Midbrain (tissue), 1 donor: ENCODE results near the gene SHISA5.

Experiments
- DNase-seq: peaks from one replicate; lab custom pipeline; 2025; lab: John Stamatoyannopoulos, UW

SHISA5 gene

DNA sequence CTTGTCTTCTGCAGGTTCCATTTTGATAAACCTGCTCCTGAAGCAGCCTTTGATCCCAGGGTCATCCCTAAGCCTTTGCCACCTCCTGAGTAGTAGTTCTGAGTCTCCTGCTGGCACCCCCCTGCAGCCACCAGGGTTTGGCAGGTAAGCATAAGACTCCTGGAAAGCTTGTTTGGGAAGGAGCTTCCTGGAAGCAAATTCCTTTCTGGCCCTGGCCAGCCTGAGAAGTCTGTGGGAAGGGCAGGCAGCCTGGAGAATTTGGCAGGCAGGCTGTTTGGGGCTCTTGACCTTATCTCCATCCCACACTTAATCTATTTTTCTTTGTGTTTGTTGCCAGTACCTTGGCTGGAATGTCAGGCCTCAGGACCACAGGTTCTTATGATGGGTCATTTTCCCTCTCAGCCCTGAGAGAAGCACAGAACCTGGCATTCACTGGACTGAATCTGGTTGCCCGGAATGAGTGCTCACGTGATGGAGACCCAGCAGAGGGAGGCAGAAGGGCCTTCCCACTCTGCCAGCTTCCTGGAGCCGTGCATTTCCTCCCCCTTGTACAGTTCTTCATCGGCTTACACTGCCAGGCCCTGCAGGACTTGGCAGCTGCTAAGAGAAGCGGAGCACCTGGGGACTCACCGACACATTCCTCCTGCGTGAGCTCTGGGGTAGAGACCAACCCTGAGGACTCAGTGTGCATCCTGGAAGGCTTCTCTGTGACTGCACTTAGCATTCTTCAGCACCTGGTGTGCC lies 44.0 kb downstream of the SHISA5 start:
- no peak for DNase-seq

DNA sequence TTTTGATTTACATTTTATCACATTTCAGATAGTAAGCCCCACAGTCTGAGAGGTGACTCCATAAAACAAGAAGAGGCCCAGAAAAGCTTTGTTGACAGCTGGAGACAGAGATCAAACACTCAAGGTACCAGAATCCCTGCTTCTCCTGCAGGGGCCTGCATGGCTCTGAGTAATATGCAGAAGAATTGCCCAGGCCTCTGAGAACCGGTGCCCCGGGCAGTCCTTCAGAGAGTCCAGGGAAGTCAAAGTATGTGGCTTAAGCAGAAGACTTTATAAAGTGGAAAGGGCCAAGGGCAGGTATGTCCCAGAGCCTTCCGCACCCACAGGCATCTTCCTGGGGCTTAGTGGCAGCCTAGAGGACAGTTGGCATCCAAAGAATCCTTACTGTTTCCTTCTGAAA lies 44.6 kb downstream of the SHISA5 start:
- no peak for DNase-seq

DNA sequence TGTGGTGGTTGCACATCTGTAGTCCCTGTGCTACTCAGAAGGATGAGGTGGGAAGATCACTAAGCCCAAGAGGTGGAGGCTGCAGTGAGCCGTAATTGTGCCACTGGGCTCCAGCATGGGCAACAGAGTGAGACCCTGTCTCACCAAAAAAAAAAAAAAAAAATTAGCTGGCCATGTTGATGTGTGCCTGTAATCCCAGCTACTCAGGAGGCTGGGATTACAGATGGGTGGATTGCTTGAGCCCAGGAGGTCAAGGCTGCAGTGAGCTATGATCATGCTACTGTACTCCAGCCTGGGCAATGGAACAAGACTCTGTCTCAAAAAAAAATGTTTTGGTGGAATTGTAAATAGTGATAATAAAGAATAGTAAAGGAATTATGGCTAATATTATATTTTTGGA lies 47.5 kb downstream of the SHISA5 start:
- DNase-seq: no peak

DNA sequence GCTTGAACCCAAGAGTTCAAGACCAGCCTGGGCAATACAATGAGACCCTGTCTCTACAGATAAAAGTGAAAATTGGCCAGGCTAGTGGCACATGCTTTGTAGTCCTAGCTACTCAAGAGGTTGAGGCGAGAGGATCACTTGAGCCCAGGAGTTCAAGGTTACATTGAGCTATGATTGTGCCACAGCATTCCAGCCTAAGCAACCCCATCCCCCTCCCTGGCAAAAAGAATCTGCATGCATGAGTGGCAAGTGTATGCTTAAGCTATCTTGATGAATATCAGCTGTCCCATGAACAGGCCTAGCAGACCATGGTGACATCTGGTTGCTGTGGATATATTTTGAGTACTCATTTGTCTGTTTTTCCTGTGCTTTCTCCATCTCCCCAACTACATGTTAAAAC lies 52.7 kb downstream of the SHISA5 start:
- no peak for DNase-seq

DNA sequence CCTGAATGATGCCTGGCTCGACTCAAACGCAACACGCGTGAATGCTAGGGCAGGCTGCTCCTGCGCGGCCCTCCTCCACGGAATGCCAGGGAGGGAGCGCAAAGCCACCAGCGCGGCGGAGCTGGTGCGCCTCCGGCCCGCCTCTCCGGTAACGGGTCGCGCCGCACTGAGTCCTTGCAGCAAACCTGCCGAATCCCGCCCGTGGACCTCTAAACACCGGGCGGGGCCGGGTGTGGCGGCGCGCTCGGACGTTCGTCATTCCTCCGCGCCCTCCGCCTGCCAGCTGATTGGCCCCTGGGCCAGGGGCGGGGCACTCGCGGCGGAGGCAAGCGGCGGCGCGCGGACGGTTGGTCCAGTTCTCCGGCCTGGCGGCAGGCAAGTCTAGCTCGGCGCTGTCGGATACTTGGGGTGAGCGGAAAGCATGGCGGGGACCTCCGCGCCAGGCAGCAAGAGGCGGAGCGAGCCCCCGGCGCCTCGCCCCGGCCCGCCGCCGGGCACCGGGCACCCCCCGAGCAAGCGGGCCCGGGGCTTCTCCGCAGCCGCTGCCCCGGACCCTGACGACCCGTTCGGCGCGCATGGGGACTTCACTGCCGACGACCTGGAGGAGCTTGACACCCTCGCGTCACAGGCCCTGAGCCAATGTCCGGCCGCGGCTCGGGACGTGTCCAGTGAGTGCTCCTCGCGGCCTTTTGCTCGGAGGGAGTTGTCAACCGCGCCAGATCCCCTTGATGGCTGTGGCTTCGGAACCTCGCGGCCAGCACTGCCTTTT lies 57.4 kb downstream of the SHISA5 start, which contains the start of gene ATRIP:
Gene ATRIP (plus strand): TSS at position 313 of the 769 bp plus-strand sequence. CDS start 109 bp downstream, at position 422.
- DNase-seq: peak; percentile 93

DNA sequence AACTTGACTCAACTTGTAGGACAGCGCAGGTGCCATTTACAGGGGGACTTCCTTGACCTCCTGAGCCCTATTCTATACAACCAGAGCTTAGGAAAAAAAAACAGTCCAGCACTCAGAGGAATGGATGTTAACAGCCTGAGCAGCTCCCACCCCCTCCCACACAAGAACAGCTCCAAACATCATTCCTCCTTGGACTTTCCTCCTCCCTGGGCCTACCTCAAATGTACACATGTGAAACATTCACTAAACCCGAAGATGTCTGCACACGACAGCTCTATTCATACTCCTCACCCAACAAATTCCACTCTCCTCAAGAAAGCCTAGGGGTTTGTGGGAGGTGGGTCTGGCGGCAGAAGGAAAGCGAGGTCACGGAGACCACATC lies 57.9 kb downstream of the SHISA5 start:
- DNase-seq: no peak

DNA sequence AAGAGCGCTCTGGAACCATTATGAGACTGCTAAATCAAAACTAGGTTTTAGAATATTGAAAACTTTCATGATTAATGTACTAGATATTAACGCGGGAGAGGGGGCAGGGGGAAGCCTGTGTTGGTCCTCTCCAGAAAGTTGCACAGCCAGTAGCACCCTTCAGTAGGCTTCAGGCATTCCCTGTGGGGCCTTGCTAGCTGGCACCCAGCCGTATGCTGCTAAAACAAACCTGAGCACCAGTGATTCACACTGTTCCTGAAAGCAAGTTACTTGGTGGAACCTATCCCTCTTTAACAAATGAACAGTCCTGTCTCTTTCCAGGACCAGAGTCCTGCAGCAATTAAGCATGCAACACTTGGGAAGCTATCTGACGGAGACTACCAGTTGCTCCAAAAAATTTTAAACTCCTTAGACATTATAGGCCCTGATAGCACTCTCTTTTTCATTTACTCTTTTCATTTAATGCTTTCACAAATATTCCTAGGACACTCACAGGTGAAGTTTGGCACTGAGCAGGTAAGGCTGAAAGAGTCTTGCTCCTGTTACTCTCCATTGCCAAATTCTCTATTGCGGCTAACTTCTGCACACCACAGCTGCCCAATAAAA lies 58.6 kb downstream of the SHISA5 start:
- DNase-seq: no peak

DNA sequence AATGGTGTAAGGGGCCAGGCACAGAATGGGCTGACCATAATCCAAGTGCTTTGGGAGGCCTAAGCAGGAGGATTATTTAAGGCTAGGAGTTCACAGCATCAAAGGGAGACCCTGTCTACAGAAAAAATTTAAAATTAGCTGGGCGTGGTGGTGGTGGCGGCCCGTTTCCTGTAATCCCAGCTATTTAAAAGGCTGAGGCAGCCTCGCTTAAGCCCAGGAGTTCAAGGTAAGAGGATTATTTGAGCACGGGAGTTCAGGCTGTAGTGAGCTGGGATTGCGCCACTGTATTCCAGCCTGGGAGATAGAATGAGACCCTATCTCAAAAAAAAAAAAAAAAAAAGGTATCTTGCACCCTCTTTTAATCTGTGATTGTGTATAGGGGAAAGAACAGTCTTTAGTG lies 62.0 kb downstream of the SHISA5 start:
- DNase-seq: no peak

DNA sequence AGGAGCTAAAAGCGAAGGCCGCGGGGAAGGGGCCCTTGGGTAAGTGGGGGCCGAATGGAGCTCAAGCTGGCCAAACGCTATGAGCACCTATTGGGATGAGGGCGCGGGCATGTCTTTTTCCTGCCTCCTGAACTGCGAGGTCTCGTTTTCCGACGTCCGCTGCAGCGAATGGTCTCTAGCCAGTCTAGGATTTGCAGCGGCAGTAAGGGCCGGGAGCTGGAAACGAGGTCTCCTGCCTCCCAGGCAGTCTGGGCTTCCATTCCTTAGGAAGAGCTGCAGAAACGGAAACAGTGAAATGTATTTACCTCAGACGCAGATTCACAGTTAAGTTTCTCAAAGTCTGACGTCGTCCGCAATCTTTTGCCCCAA lies 63.4 kb downstream of the SHISA5 start:
- DNase-seq: no peak

DNA sequence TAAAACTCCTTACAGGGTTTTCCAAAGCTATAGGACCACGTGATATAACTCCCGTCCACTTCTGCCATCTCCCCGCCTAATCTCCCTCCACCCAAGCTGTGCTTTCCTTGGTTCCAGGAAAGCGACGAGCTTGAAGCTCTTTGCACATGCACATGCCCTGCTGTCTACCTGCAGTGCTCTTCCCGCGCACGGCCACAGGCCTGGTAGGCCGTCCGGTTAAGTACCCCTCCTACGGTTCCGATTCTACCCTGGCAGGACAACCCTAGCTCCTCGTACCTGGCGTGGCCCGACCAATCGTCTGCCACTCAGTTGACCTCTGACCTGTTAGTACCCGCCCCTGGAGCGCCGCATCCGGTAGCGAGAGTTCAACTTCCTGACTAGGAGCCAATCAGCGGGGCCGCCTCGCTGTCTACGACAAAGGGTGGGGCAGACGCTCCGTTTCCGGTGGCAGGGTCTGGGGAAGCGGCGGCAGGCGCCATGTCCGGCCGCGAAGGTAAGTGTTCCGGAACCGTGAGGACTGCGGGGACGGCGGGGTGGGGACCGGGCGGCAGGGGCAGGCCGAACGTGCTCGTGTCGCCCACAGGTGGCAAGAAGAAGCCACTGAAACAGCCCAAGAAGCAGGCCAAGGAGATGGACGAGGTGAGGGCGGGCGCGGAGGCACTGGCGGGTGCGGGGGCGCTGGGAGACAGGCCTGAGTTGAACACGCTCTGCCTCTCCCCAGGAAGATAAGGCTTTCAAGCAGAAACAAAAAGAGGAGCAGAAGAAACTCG lies 64.0 kb downstream of the SHISA5 start, which contains the start of the genes CCDC51 and TMA7:
Gene CCDC51 (minus strand): TSS at position 300 of the 770 bp plus-strand sequence. CDS start 4,991 bp downstream, outside the sequence.
Gene TMA7 (plus strand): TSS at position 438 of the 770 bp plus-strand sequence. CDS start 40 bp downstream, at position 478.
- peak; percentile 97 for DNase-seq

DNA sequence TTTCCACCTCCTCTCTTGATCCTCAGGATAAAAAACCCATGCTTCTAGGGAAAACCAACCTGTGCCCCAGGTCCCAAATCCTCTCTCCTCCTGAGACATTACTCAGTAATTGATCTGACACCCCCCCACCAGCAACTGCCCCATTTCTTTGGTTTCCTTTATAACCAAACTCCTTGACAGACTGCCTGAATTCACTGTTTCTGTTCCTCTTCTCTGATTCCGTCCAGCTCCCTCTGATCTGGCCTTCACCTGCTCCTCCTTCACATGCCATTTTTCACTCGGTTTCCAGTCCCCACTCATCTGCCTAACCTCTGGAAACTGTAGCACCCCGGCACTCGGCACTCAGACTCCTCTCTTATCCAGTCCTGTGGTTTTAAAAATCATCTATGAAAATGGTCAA lies 66.2 kb downstream of the SHISA5 start:
- no peak for DNase-seq

DNA sequence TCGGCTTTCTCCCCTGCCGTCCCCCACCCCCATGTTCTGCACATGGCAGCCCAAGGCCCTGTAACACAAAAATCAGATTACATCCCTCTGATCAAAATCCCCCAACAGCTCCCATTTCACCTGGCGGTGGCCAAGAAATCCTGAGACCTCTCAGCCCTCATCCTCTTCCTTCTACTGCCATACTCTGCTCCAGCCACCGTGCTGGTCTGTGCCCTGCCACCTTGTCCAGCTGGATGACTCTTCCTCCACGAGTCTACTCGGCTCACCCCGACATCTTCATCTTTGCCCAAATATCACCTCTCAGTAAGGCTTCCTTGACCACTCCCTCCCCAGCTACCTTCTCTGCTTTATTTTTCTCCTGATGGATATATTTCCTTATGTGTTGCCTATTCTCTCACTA lies 67.1 kb downstream of the SHISA5 start:
- no peak for DNase-seq

DNA sequence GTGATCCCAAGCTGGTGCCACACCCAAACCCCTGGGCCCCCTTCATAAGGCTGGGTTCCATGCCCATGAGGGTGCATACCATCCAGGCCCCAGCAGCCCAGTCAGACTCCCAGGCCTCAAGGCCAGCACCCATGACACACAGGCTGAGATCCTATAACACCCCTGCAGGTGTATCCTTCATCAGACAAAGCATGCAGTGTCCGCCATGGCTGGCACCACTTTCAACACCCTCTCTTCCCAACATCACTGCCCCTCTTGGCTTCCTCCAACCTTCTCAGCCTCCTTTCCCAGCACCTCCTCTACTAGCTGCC lies 67.5 kb downstream of the SHISA5 start:
- DNase-seq: no peak

DNA sequence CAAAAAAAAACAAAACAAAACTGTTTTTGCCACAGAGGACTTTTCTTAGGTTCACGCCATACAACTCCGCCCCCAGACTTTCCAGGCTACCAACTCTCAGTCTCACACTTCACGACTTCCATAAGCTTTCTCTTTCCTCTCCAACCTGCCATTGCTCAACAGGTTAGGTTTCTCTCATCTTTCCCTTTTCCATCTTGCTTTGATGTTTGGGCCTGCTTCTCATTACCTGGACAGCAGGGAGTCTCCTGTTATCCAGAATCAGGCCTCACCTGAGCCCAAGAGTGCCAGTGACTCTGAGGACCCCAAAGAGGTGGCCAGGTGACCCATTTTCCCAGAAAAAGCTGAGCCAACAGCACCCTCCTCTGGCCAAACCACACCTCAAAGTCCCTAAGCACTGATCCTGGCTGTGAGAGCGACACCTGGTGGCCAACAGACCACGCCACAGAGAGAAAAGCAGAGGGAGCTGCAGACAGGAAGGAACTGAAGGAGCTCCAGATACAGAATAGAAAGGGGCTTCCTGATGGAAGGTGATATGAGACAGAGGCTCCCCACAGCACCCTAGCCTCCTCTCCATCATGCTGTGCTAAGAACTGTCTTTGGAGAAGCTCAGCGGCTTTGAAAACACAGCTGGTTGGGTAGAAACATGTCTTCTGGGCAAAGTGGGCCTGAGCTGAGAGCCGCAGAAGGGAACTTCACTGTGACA lies 68.0 kb downstream of the SHISA5 start:
- peak; percentile 92 for DNase-seq

DNA sequence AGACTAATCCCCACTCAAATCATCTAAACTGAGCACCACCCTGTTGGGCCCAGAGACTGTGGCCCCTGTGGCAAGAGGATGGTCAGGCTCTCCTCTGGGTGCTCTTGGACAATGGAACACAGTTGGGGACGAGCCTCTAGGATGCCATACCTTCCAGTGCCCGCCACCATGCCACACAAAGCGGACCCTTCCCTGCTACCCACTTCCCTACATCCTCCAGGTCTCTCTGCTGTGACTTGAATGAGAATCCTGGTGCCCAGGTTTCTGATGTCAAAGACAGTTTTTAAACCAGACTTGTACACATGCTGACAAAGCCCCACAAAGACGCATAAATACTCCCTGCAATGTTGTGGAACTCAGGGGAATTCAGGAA lies 68.8 kb downstream of the SHISA5 start:
- no peak for DNase-seq

DNA sequence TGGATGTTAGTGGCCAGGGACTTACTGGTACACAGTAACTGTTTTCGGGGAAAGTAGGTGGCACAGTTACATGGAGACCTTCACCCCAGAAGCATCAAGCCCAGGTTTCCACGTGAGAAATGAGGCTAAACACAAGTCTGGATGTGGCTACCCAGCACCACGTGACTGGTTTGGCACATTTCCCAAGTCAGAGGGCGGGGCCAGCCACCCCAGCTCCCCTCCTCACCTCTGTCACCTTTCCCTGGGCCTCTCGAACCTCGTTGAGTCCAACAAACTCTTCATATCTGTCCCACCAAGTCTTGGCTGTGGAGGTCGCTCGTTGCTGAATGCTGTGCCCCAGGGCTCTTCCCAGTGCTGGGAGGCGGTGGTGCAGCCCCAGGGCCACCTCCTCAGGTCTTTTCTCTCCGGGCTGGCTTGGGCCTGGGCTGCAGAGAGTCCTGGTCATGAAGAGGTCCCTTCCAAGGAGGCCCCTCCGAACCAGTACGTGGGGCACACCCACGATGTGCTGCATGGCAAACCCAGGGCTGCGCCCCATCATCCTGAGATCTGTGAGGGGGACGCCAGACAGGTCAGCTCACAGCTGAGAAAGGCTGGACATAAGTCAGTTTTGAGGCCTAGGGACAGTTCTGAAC lies 69.3 kb downstream of the SHISA5 start:
- DNase-seq: no peak

DNA sequence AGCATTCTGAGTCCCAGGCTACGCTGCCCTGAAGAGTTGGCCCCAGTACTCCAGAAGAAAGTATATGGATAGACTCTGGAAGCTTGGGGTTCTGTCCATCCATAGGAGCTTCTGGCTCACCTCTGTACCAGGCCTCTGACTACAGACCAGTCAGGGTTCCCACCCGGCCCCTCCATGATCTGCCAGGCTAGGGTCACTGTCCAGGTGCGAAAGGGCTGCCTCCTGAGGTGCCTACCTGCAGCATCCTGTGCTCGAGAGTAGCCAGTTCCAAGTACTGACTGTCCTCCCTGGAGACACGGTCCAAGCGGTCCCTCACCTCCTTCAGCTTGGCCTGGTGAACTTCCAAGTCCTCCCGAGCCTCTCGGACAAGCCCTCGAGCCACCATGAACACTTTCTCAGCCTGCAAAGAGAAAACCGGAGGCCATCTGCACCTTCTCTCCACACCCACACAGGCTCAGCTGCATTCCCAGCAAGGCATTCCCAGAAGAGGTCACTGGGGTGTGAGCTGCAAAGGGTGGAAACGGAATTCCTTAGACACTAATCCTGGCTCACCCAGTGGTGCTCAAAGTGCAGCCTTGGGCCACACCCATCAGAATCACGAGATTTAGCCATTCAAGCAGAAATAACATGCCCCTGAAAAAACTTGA lies 70.4 kb downstream of the SHISA5 start:
- no peak for DNase-seq

DNA sequence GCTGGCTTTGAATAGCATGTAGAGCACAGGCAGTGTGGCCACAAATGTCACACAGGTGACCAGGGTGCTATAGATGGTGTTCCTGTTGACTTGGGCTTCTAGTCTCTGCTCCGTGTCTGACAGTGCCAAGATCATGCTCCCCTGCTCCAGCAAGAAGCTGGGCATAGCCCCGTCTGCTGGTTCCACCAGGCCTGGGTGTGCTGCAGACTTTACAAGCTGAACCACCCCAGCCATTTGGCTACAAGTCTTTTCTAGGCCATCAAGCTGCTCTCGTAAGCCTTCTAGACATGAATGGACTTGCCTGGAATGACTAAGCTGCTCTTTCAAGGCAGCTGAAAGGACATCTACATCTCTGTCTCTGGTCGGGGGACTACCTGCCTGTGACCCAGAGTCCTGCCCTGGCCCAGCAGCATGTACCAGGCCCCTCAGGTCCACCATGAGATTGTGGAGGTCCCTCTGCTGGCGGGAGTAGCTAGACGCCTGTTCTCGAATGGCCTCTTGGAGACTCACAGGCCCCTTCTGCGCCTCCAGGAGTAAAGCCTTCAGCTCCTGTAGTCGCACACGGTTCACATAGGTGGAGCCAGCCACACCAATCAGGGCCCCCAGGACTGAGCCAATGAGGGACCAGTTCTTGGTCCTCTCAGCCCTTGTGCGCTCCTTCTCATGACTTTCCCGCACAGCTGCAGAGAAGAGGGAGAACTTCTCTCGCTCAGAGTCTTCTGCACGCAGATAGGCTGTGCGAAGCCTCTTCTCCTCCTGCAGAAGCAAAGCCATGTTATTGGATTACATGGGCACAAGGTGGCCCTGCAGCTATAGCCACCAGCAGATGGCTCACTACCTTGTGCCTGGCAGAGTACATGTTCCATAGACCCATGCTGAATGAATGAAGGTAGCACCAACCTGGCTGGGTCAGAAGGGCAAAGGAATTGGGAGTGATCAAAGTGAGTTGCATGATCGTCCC lies 71.3 kb downstream of the SHISA5 start:
- DNase-seq: no peak

DNA sequence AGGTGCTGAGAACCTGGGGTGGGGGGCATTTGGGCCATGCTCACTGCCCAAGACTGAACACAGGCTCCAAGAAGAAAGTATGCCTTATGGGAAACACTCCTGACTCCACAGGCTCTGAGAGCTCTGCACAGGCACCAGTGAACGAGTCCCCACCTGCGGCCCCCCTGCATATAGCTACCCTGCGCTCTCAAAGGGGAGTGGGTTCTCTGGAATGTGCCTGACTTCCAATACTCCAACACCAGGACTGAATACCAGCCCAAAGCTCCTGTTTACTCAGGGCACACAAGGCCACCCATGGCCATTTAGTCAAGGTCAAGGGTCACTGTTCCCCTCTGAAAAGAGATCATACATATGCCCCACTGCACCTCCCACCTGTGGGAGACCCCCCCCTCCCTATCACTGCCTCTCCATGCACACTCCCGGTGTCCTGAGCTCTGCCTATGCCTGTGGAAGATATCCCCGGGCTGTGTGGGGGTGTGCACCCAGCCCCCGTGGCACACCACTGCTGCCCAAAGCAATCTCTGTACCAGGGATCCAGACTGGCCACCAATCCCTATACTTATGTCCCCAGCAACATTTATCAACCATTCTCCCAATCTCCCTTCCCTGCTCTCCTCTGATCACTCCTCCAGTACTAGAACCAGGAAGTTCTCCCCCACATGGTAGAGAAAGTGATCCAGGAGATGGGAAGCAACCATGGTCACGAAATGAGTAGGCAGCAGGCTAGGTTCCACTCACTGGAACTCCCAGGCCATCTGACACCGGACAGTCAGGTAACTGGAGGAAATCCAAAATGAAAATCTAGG lies 72.5 kb downstream of the SHISA5 start:
- no peak for DNase-seq
